GM04504 (cell line): Measurements from ENCODE around the gene CNOT4.
"Not testable (repeated sequence)": the region's sequence is repeated elsewhere in the genome, so short reads cannot be mapped to it uniquely, and the experiment has no call there.

ENCODE experiments used
- DNase-seq: peaks from one replicate; pipeline ENCODE4 v3.0.0-alpha.2; 2012; ENCODE audit warnings: low read depth

CNOT4 gene

GRCh38 chr7:135454060-135454459, 55.8 kb downstream of the CNOT4 start:
- DNase-seq = no peak

DNA sequence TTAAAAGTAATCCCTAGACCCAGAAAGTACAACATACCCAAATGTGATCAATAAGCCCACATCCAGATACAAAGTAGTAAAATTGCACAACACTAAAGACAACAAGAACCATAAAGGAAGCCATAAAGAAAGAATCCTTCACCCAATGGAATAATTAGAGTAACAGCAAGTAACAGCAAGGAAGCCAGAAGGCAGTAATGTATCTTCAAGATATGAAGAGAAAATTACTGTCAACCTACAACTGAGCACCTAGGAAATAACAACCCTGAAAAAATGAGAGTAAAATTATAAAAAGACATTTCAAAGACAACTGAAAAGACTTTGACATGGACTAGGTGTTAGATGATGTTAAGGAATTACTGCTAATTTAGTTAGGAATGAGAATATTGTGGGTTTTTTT, 60.5 kb downstream of the CNOT4 start:
- no peak for DNase-seq

- DNase-seq = no peak
These were observed 61.1 kb downstream of the CNOT4 start for GRCh38 chr7:135448753-135449152.

DNA sequence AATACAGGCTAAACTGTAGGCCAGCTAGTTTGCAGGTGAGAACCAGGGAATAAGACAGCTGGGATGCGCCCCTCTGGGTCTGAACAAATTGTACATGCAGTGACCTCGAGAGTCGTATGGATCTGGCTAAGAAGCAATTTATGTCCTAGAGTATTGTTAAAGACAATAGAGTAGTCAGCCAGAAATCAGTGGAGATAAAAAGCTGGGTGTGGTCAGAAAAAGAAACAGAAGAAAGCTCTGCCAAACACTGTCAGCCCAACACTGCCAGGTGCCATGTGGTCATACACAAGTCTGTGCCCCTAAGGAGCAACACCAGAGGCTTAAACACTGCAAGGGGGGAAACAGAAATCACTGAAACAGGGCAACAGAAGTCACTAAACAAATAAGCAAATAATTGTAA, 62.2 kb downstream of the CNOT4 start:
- DNase-seq = no peak

DNA sequence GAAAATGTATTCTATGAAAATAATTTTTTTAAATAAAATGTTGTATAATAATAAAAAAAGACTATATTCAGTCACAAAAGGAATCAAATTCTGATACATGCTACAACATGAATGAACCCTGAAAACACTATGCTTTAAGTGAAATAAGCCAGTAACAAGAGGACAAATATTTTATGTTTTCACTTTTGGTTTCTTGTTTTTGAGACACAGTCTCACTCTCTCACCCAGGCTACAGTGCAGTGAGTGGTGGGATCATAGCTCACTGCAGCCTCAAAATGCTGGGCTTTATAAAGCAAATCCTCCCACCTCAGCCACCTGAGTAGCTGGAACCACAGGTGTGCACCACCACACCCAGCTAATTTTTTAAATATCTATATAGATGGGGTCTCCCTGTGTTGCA, 64.2 kb downstream of the CNOT4 start:
- DNase-seq = no peak

DNA sequence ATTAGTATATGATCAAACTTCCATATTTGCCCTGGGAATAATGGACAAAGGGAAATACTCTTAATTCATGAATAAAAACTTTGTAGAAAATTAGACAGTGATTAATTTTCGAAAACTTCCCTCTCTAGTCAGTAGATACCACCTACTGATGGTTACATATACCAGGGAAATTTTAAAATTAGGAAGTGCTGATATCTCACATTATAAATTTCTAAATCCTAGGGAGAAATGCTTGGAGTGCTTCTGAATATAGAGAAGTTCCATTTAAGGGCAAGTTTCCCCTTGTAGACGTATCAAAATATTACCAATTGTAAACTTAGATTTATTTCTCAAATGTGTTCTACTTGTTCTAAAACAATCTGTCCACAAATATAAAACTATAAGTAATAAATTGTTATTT, 64.6 kb downstream of the CNOT4 start:
- not testable (repeated sequence) for DNase-seq

DNA sequence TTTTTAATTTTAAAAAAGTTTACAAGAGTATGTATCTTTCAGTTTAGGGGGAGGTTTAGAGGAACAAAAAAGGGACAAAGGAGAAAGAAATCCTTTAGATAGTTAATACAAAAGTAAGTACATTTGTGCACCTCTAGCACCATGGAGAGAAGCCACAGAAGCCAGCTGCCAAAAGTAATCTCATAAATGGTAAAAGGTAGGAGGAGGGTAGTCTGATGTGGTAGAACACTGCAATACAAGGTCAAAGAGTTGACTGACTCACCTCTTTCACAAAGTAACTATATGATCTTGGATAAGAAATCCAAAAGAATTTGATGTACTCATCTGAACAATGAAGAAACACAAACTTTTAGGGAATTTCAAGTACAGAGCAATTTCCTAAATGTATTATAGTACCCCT, 68.1 kb downstream of the CNOT4 start:
- no peak for DNase-seq

DNA sequence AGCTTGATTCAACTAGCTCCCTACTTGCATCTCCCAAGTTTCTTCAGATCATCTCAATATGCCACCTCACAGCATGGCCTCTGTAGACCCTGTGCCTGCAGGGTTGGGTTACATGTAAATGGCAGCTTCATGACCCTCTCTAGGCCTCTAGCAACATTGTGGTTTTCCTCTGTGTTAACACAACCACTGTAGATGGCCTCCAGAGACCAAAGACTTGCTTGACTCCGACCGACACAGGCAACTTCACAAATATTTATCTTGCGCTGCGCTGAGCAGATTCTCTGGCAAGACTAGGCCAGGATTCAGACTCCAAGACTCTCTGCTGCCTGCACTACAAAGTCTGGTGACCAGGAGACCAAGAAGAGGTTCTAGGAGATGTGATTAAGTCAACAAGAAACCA, 75.9 kb downstream of the CNOT4 start:
- no peak for DNase-seq

DNA sequence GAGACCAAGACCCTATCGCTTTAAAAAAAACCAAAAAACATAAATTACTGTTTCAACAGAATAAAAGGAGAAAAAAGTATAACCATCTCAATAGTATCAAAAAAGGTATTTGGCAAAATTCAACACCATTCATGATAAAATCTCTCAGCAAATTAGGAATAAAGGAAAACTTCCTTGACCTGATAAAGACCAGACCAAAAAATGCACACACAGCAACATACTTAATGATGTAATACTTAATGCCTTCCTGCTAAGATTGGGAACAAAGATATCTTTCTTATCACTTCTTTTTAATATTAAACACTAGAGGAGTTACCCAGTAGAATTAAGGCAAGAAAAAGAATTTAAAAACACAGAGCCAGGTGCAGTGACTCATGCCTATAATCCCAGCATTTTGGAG, 79.3 kb downstream of the CNOT4 start:
- DNase-seq = no peak

DNA sequence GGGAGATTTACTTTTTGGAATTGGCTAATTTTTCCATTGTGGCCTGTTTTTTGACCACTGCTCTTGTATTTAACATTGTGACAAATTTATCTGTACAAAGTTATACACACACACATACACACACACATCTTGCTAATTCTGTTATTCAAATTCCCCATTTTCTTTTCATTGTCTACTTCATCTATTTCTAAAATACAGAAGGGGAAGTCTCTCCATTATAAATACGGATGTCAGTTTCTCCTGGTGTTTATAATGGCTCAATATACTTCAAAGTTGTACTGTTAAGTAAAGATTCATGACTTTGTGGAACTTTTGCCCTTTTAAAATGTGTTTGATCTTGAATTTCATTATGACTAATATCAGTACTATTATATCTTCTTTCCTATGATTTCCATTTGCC, 81.0 kb downstream of the CNOT4 start:
- DNase-seq = no peak

- DNase-seq = no peak
These were observed 81.9 kb downstream of the CNOT4 start for GRCh38 chr7:135428011-135428410.

DNA sequence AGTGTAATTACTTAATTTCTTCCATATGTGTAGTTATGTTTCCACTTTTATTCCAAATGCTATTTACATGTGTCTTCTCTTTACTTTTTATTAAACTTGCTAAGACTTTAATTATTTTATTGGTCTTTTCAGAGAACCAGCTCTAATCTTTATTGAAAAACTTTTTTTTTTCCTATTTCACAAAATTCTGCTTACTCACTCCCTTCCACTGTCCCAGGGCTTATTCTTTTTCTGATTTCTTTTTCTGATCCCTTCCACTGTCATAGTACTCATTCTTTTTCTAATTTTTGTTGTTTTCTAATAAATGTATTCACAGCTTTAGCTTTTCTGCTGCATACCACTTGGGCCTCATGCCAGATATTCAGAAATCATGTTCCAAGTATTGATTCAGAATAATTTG, 82.7 kb downstream of the CNOT4 start:
- DNase-seq = no peak

GRCh38 chr7:135425036-135425435, 84.9 kb downstream of the CNOT4 start:
- no peak for DNase-seq

GRCh38 chr7:135420786-135421185, 89.1 kb downstream of the CNOT4 start:
- no peak for DNase-seq

DNA sequence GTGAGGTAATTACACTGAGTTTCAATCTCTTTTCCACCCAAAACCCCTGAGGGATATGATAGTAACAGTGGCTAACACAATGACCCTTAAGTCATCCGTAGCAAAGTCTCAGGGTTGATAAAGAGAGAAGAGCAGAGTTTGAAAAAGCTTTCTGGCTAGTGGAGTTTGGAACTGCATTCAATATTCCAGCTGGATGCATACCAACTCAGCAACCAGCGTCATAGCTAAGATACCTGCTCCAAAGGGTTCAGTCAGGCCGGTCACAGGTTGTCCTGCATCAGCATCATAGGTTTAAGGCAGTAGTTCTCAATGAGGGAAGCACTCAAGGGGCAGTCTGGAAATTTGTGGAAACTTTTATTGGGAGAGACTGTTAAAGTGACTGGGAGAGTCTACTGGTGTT, 93.5 kb downstream of the CNOT4 start:
- no peak for DNase-seq

DNA sequence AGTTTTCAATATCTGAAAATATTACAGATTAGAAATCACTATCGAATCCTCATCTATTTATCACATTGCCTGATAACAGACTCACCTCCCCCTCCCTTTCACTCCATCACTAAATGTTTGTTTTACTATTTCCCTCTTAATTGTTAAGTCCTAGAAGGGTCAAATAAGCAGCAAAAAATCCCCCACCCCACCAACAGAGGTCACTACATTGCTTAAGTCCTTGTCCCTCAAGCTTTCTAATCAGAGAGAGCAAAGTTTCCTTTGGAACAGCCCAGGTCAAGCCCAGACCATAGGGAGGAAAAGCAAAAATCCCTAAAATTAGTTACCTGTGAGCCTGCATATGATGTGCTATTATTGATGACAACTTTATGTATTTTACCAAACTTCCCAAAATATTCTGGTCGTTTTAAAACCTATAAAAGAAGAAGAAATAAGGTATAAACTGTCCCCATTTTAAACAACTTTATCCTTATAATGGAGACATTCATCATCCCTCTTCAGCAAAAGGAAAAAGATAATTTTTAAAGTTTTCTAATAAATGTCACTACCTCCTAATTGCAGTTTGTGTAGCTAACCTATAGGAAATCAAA, 95.0 kb downstream of the CNOT4 start:
- peak; percentile 15 for DNase-seq

DNA sequence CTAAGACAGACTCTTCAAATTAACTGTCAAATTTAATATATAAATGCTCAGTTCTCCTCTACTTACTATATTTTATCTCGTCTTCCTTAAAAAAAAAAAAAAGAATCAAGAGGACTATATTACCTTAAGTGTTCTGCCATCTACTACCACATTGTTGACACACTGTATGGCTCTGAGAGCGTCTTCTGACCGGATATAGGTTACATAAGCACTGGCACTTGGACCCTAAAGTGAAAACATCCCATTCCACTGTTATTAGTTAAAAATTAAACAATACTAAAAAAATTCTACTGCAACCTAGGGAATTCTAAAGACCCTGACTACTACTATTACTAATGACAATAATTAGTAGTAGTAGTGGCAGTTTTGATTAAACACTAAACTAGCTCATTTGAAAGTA, 95.7 kb downstream of the CNOT4 start:
- DNase-seq = no peak

DNA sequence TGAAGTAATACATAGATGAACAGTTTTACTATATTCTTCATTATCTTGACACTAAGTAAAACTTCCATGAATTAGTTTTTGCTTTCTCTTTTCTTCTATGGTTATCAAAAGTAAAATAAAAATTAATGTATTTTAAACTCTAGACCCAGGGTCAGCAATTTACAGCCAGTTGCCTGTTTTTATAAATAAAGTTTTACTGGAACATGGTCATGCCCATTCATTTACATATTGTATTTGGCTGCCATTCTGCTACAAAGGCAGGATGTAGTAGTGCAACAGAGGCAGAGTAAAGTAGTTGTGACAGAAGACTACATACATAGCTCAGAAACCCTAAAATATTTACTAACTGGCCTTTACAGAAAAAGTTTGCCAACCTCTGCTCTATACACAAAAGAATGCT, 98.8 kb downstream of the CNOT4 start:
- DNase-seq = no peak

DNA sequence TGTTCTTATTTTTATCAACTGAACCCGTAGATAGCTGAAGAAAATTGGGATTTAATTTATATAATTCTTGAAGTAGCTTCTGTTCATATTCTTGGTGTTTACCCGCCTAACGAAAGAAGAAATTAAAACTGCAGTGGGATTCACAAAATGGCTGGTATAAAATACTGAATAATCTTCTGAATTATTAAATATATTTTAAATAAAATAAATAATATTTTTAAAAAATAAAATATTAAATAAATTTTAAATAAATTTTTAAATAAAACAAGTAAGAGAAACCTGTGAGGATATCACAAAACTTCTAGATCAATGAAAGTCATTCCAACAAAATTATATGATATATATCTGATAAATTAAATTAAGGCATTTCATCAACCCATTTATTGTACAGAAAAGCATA, 99.4 kb downstream of the CNOT4 start:
- DNase-seq = no peak

DNA sequence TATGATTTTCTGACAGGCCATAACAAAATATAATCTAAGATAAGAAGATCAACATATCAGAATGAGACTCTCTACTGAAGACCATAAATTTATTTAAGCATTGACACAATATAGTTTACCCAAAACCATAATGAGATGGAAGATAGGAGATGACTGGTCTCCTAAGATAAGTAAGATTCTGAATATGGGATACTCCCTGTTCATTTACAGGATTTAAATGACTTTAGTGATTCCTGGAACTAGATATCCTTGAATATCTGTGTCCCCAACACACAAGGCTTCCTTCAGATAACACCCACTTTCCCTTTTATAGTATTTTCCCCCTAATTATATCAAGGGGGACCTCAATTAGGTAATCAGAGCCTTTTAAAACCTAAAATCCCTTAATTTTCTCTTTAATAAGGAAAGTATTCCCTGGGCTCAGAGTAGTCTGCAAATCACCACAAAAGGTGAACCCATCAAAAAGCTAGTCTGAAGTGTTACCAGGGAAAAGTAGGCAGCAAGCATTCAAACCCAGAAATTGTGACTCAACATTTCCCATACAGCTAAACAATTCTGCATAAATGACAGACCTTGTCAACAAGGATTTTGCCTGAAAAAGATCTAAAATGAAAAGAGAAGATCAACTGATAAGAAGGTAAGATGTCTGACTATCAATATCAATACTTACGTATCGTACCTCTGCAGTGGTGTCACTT, 99.9 kb downstream of the CNOT4 start:
- no peak for DNase-seq

GRCh38 chr7:135407884-135408283, 102.0 kb downstream of the CNOT4 start:
- DNase-seq = no peak

DNA sequence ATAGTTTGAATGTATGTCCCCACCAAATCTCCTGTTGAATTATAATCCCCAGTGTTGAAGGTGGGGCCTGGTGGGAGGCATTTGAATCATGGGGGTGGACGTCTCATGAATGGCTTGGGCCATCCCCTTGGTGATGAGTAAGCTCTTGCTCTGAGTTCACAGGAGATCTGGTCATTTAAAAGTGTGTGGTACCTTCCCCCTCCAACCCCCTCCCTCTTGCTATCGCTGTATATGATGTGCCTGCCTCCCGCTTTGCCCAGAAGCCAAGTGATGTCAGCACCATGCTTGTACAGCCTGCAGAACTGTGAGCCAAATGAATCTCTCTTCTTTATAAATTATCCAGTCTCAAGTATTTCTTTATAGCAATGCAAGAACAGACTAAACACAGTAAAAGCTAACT, 103.0 kb downstream of the CNOT4 start:
- no peak for DNase-seq

GRCh38 chr7:135405969-135406368, 103.9 kb downstream of the CNOT4 start:
- no peak for DNase-seq

GRCh38 chr7:135403302-135403701, 106.6 kb downstream of the CNOT4 start:
- DNase-seq = no peak
